ENCODE data around the gene UBN2. TPM values are rescaled to one million over a fixed set of nuclear protein-coding genes. Genes with fewer than 3 reads are reported as not detected.

UBN2 gene
- total and polyA plus RNA-seq, 2 of the 13 experiments (the other 11 are each of a cell fraction or from before 2014, with no cell fraction given), result 5.6 to 5.7 TPM

GRCh38 chr7:139271718-139272628, 40.9 kb downstream of the UBN2 start:
- intact Hi-C loops (cut with micrococcal nuclease; ENCODE audit: unreplicated experiment) (no loop called here), in situ Hi-C loops (cut with HindIII; ENCODE audit: extremely low pct_ligation_motif_present, low pct_unique_long_range_greater_than_20kb) (no loop called here)
- H3K4me2 ChIP-seq (ENCODE audit: low read depth, low read length), result no peak overlapping the region
- no peaks in the 10 kb centered on the region for H3K79me2 ChIP-seq (ENCODE audit: insufficient read depth, low read length)
- H3K27ac ChIP-seq (ENCODE audit: extremely low read length, insufficient read depth, low read length), result no peak overlapping the region
- TF ChIP-seq, protein P1, sequence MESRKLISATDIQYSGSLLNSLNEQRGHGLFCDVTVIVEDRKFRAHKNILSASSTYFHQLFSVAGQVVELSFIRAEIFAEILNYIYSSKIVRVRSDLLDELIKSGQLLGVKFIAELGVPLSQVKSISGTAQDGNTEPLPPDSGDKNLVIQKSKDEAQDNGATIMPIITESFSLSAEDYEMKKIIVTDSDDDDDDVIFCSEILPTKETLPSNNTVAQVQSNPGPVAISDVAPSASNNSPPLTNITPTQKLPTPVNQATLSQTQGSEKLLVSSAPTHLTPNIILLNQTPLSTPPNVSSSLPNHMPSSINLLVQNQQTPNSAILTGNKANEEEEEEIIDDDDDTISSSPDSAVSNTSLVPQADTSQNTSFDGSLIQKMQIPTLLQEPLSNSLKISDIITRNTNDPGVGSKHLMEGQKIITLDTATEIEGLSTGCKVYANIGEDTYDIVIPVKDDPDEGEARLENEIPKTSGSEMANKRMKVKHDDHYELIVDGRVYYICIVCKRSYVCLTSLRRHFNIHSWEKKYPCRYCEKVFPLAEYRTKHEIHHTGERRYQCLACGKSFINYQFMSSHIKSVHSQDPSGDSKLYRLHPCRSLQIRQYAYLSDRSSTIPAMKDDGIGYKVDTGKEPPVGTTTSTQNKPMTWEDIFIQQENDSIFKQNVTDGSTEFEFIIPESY (CRISPR knock-in tag; IDR thresholded peaks at IDR 0.05), result no peak
- no peak for TF ChIP-seq ZNF510 (CRISPR knock-in tag; IDR thresholded peaks at IDR 0.05; ENCODE audit: low read depth)
- DNase-seq (ENCODE audit: low spot score) (no peak), FAIRE-seq (no peak), ATAC-seq (no peak)
- WGBS (ENCODE audit: low lambda C conversion rate), result 97% methylated on average over 17 of the region's 17 CpGs
- H3K9ac ChIP-seq (ENCODE audit: insufficient read depth, low read depth, low read length), result no peak overlapping the region
- no peaks in the 10 kb centered on the region for H3K4me1 ChIP-seq (ENCODE audit: insufficient read depth, low read length)
- POLR2A ChIA-PET, result no interaction called here
- H2AFZ ChIP-seq (ENCODE audit: low read length), result no peak overlapping the region
- no peaks in the 10 kb centered on the region for H3K27me3 ChIP-seq (ENCODE audit: control insufficient read depth in 1 of 2, insufficient read depth in 2 of 2, low read length in 2 of 2)
- no peaks in the 10 kb centered on the region for H4K20me1 ChIP-seq (ENCODE audit: insufficient read depth, low read length)
- H3K4me3 ChIP-seq (replicated peaks in 1 of 3; ENCODE audit: insufficient read depth in 1 of 3, low read depth in 2 of 3, low read length in 3 of 3), result no peak overlapping the region
- no peaks in the 10 kb centered on the region for H3K9me3 ChIP-seq (ENCODE audit: low read length)
- peaks cover 10 to 65% of the 10 kb centered on the region in 2 experiments for H3K36me3 ChIP-seq (replicated peaks in 1 of 2; ENCODE audit: control insufficient read depth in 1 of 2, insufficient read depth in 2 of 2, low read length in 2 of 2)
- no TSS peak for BruUV-seq (replicated peaks)
- CTCF ChIA-PET (ENCODE audit: low intra/inter-chr PET ratio, low total read pairs), result no interaction called here

- peaks cover 10 to 26% of the 10 kb centered on the region in 2 experiments for H3K36me3 ChIP-seq (replicated peaks in 1 of 2; ENCODE audit: control insufficient read depth in 1 of 2, insufficient read depth in 2 of 2, low read length in 2 of 2)
- peak; percentile 6 for DNase-seq (ENCODE audit: low spot score)
- peak; percentile 56; the same call in 2 of the 3 replicates for ATAC-seq
- H3K4me1 ChIP-seq (ENCODE audit: insufficient read depth, low read length), result no peaks in the 10 kb centered on the region
- ChIA-PET POLR2A (no interaction called here), CTCF (ENCODE audit: low intra/inter-chr PET ratio, low total read pairs) (no interaction called here)
- in situ Hi-C loops (cut with HindIII; ENCODE audit: extremely low pct_ligation_motif_present, low pct_unique_long_range_greater_than_20kb), result no loop called here
- no peak overlapping the region for H3K4me3 ChIP-seq (replicated peaks in 1 of 3; ENCODE audit: insufficient read depth in 1 of 3, low read depth in 2 of 3, low read length in 3 of 3)
- TSS peak; percentile 25 for BruUV-seq (replicated peaks)
- TF ChIP-seq STAG1 (CRISPR knock-in tag; IDR thresholded peaks at IDR 0.05) (peak; percentile 31; the same call in 1 of the 2 replicates), ZSCAN20 (CRISPR knock-in tag; IDR thresholded peaks at IDR 0.05; ENCODE audit: borderline replicate concordance) (no peak)
- TF ChIP-seq, protein P2, sequence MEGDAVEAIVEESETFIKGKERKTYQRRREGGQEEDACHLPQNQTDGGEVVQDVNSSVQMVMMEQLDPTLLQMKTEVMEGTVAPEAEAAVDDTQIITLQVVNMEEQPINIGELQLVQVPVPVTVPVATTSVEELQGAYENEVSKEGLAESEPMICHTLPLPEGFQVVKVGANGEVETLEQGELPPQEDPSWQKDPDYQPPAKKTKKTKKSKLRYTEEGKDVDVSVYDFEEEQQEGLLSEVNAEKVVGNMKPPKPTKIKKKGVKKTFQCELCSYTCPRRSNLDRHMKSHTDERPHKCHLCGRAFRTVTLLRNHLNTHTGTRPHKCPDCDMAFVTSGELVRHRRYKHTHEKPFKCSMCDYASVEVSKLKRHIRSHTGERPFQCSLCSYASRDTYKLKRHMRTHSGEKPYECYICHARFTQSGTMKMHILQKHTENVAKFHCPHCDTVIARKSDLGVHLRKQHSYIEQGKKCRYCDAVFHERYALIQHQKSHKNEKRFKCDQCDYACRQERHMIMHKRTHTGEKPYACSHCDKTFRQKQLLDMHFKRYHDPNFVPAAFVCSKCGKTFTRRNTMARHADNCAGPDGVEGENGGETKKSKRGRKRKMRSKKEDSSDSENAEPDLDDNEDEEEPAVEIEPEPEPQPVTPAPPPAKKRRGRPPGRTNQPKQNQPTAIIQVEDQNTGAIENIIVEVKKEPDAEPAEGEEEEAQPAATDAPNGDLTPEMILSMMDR (CRISPR knock-in tag; IDR thresholded peaks at IDR 0.05), result peak; percentile 20; the same call in 1 of the 2 replicates
- H2AFZ ChIP-seq (ENCODE audit: low read length), result no peak overlapping the region
- 95% methylated on average over 5 of the region's 5 CpGs for WGBS (ENCODE audit: low lambda C conversion rate)
- no peaks in the 10 kb centered on the region for H3K9me3 ChIP-seq (ENCODE audit: low read length)
- H3K27me3 ChIP-seq (ENCODE audit: control insufficient read depth in 1 of 2, insufficient read depth in 2 of 2, low read length in 2 of 2), result no peaks in the 10 kb centered on the region
- intact Hi-C loops (cut with micrococcal nuclease; ENCODE audit: unreplicated experiment), result no loop called here
- no peak overlapping the region for H3K27ac ChIP-seq (ENCODE audit: extremely low read length, insufficient read depth, low read length)
- no peak for FAIRE-seq
- H3K9ac ChIP-seq (ENCODE audit: insufficient read depth, low read depth, low read length), result no peak overlapping the region
- no peaks in the 10 kb centered on the region for H4K20me1 ChIP-seq (ENCODE audit: insufficient read depth, low read length)
- H3K79me2 ChIP-seq (ENCODE audit: insufficient read depth, low read length), result no peaks in the 10 kb centered on the region
- no peak overlapping the region for H3K4me2 ChIP-seq (ENCODE audit: low read depth, low read length)
Observed at GRCh38 chr7:139284252-139284896, 53.3 kb downstream of the UBN2 start.
